HG03378 (cell line): ENCODE data around the gene VAX1.
"Not testable (repeated sequence)": the region's sequence is repeated elsewhere in the genome, so short reads cannot be mapped to it uniquely, and the experiment has no call there.

Experiments used
- ATAC-seq: cut with Tn5 transposase; IDR thresholded peaks from one replicate; pipeline ENCODE4 v1.9.1; 2021; ENCODE audit warnings: mild to moderate bottlenecking, moderate library complexity; ENCODE audit not compliant: unreplicated experiment

Gene VAX1

DNA sequence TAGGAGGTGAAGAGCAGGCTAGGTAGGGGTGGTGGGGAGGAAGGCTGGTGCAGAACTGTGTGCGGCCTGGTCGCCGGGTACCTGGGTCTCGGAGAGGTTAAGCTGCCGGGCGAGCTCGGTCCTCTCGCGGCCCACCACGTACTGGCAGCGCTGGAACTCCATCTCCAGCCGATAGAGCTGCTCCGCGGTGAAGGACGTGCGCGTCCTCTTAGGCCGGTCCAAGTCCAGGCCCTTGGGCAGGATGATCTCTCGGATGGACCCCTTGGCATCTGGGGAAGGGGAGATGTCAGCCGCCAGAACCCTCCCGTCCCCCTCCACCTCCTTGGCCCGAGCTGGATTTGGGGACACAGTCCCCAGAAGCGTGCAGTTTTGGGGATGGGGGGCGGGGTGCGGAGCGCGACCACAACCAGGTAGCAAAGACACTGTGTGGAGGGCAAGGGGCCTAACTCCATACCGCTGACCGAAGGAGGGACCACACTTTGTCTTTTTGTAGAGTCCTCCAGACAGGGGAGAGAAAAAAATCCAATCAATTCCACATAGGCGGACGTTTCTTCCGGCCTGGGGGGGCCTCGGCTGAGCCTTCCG lies 1.6 kb downstream of the VAX1 start:
- ATAC-seq = no peak

DNA sequence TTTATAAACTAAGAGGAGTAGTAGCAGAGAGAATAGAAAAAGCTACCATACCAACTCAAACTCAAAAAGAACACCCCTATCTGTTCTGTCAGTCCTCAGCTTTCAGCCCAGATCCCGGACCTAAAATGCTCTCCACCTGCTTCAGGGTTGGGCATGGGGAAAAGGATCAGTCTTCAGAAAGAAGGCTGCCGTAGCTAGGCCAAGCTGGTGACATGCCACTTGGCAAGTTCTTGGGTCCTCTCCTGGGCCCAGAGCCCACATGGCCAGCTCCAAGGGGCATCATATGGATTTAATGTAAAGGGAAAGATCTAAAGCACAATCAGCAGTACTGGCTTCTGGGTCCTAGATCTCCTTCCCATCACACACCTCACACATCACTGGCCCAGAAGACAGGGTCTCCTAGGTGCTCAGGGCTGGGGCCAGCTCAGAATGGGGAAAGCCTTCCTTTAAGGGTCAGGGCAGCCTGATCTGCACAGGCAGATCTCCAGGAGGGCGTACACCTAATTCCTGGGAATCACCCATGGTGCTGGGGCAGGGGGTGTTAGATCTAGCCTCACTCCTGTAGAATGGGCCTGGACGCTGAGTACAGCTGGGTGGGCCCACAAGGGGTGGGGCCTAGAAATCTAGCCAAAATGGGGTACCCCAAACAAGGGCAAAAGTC lies 2.5 kb downstream of the VAX1 start:
- no peak for ATAC-seq

DNA sequence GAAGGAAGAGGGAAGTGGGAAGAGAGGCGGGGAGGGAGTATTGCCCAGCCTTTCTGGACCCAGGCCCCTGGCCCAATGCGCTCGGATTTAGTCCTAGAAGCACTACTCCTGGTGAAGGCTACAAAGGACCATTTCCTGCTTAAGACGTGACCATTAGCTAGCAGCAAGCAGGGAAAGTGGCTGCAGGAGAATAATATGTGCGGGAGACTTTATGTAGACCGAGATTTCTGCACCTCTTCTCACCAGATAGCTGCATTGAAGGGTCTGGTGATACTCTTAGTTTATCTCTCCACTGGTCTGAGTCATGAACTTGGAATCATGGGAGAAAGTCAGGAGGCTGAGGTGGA lies 3.1 kb downstream of the VAX1 start:
- no peak for ATAC-seq

DNA sequence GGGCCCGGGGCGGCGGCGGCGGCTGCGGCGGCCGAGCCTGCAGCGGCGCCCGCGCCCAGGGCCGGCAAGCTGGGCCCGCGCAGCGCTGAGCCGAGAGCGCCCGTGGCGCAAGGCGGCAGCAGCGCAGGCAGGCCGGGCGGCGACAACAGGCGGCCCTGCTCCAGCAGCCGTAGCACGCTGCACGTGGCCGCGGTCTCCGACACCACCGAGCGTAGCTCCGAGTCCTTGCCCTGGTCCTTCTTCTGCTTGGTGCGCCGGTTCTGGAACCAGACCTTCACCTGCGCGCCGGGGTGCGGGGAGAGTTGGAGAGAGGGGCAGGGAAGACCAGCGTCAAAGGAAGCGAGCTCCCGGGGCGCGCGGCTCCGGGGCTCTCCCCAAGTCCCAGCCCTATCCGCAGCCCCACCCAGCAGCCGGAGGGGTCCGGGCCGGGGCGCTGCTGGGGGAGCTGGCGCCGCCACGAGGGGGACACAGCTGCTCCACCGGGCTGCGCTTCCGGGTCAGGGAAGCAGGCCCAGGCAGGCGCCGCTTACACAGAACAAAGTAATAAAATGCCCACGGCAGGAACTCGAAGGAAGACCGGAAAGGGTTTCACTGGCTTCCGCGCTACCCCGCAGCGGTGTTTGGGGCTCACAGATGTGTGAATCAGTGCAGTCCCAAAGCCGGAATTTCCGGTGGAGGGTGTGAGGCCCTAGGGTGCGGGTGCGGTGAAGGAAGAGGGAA lies 3.6 kb downstream of the VAX1 start:
- no peak for ATAC-seq

DNA sequence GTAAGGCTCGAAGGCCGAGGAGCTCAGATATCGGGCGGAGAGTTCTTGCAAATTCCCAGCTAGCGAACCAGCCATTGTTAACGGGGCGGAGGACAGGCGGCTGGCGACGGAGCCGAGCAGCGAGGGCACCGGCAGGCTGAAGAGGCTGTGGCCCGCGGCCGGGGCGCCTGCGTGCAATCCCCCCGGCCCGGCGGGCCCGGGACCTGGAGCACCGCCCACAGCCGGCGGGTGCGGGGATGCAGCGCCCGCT lies 4.1 kb downstream of the VAX1 start:
- ATAC-seq = no peak

DNA sequence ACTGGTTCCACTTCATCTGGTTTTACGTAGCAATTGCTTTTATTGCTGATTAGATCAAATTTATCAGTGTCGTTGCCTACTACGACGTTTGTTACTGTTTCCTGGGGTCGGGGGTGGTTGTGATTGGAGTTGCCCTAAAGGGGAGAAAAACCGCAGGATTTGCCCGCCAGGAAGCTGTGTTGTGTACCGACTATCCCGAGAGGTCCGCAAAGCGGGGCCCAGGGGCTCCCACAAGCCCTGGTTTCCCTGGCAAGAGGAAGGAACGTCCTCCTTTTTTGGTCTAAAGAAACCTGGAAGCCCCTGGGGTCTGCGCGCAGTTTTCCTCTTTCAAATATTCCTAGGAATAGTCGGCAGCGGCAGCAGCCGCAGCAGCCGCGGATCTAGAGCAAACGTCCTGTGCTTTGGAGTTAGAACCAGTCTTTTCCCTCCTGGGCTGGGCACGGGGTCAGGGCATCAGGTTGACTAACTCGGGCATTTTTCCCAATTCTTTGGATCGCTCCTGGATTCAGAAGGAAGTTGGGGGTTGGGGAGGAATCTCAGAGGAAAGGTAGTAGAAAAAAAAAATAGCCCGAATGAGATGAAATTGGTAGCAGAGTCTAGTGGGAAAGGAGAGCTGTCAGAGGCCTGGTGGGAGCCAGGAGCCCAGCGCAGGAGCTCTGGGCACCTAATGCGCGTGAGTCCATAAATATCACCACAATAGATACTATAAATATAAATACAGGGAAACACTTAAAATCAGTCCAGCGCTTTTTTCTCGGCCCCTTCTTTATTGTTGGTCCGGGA lies 4.6 kb downstream of the VAX1 start:
- no peak for ATAC-seq

DNA sequence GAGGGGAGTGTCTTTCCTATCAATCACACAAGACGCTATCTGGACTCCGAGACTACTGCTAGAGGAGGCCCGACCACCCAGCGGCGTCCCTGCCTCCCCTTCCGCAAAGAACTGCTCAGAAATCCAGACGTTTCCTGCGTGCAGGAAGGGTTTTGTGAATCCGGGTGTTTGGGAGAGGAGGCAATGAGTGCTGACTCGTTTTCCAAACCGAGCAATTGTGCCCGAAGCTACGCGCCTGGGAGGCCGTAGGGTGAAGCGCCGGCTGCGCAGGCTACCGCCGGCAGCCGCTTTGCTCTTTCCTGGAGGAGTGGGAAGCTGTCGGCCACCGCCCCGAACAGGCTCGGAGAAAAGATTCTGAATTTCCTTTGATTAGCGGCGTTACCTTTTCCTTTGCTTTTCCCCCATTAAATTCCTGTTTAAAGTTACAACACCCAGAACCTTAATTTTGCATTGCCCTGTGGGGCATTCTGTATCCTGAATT lies 5.3 kb downstream of the VAX1 start:
- ATAC-seq = no peak

DNA sequence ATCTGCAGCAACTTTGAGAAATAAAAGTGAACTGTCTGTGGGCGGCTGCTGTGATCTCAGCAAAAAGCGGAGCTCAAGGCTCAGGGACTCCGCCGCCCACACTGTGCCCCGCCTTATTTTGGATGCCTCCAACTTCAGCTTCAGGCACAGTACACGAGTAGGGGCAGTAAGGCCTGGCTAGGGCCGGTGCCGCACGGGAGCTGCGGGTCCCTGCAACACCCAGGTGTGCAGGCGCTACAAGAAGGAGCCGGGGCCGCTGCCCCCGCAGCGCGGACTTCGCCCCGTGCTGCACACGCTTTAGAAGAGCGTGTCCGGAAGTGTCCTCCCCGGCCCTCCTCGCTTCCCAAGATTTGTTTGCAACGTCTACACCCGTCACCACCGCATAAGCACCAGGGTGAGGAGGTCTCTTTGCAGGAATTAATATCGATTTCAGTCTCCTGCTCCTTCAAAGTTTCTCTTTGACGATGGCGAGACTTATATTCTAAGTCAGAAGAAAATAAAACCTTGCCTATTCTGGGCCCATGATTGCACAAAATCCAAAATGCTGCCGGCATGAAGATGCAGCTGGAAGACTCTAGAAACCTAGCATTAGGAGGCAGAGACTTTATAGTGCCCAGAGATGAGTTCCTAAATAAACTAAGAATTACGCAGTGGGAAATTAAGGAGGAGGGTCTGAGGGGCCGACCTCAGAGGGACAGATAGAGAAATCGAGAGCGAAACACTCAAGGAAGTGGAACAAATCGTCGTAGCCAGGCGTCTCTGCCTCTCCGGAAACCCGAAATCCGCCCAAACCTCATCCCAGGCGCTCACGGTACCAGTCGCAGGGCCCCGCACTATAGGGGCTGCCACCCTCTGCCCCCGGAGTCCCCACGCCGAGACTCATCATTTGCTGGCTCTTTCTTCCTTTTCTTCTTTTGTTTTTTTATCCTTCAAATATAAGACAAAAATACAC lies 6.4 kb downstream of the VAX1 start:
- ATAC-seq = no peak

DNA sequence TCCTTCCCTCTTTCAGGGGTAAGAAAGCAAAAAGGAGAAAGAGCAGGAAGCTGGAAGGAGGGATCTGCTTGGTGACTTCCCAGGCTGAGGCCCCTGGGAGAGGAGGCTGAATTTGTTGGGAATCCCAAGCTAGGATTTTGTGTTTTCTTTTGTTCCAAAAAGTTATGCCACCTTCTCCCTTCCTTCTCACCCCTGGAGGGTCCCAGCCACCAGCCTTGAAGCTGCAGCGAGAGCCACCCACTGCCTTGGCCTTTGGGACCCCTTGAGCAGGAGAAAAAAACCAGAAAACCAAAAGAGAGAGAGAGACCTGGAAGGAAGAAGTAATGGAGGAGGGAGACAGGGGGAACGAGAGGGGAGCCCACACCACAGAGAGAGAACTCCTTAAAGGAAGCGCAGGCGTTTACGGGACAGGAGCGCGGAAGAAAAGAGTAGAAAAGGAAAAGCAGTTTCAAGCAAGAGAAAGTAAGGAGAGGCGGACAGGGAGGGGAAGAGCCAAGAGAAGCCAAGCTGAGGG lies 7.2 kb downstream of the VAX1 start:
- ATAC-seq = no peak

DNA sequence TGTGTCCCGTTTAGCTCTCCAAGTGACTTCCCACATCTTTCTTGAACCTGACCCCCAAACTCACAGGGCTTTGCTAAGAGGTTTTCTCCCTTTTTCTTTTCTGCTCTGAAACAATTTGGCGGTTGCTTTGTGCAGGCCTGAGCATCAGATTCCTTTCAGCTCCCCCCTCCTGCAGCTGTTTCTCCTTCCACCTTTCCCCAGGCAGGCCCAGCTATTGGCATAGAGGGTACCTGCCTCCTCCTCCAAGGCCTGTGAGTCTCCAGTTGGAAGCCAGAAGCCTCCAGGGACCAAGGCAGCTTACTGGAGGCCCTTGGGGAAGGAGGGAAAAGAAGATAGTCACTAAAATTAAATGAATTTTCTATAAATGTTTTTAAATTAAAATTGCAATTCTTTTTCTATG lies 7.7 kb downstream of the VAX1 start:
- ATAC-seq = no peak

DNA sequence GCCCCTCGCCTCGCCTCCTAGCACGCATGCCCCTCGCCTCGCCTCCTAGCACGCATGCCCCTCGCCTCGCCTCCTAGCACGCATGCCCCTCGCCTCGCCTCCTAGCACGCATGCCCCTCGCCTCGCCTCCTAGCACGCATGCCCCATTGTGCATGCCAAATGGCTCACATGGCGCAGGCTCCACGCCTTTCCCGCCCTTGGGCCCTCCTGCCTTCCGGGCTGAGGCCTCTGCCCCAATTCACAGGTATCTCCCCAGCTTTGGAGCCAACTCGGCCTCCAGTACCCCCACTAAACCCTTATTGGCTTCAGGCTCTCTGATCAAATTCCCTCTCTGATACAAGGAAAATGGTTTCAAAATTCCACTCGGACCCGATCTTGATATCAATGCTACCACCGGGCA lies 11.4 kb downstream of the VAX1 start:
- ATAC-seq = not testable (repeated sequence)

DNA sequence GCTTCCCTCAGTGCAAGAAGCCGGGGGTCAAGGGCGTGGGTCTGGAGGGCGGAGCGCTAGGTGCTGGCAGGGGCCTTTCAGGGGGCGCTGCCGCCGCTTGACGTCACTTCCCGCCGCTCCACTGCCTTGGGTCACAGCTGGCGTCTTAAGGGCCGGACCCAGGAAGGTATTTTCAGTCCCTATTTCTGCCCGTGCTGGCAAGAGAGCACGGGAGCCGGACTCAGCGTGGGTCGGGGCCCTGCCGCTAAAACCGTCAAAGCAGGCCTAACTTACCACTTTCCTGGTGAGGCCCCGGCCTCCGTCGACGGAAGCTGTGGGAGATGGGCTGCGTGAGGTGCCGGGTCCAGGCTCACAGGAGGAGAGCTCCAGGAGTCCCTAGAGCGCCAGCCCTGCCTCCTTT lies 12.0 kb downstream of the VAX1 start:
- no peak for ATAC-seq

DNA sequence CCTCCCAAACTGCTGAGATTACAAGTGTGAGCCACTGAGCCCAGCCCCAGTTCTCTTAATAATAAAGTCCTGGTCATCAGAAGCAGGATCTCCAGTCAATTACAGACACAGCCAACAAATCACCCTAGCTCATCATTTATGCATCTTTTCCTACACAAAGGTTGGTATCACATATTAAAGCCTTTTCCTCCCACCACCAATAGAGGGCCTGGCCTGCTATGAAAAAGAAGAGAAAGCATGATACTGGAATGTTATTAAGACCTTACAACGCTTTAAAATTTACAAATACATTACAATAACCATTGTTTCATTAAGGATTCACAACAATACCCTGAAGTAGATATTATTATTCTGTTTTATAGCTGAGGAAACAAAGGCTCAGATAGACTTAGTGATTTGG lies 25.9 kb downstream of the VAX1 start:
- no peak for ATAC-seq

DNA sequence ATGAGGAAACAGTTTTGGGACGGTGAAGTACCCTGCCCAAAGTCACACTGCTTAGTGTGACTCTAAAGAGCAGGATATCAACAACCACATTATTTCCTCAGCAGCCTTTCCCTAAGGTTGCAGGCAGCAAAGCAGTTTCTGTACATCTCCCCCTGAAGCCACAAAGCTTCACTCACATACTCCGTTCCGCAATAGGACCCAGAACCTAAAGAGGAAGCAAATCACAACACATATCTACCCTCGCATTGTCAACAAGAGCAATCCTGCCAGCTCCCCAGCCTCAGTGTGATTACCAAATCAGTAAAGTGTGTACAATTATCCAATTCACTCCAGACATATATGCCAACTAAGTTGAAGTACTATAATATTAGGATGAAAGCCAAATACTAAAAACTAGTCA lies 30.8 kb downstream of the VAX1 start:
- ATAC-seq = no peak

DNA sequence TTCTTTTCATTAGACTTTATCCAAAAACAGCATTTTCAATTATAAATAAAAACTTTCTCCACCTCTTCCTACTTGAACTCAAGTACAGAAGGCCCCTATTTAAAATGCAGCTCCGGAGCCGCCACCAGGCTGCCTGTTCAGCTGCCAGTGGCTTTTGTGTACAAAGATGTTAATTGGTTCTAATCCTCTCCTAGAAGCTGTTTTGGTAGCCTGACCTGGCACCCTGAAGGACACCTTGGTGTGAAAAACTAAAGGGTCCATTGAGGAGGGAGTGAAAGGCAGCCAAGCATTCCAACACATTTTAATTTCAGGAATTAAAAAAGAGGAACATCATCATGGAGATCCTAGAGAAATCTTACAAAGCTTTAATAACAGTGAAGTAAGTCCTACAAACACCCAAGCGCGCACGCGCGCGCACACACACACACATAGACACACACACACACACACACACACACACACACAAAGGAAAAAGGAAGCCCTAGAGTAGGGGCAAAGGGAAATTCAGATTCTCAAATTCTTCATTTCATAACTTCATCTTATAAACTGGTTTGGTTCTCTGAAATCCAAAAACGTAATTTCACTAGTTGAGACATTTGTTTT lies 41.4 kb downstream of the VAX1 start:
- ATAC-seq = no peak

DNA sequence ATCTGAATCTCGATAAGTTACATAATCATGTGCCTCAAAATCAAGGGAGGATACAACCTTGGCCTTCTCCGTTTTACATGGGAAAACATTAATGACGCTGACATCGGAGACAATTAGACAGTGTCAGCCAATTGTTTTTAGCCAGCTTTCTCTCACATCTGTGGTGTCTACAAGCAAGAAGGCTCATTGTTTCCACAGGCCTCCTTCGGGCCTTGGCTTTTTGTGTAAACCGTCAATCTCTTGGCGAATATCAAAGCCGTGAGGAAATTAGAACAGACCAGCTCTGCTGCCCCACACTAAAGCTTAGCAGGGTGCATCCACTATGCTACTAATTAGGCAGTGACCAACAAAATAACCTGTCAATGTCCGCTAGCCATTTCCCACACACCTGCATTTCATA lies 43.2 kb downstream of the VAX1 start:
- no peak for ATAC-seq

DNA sequence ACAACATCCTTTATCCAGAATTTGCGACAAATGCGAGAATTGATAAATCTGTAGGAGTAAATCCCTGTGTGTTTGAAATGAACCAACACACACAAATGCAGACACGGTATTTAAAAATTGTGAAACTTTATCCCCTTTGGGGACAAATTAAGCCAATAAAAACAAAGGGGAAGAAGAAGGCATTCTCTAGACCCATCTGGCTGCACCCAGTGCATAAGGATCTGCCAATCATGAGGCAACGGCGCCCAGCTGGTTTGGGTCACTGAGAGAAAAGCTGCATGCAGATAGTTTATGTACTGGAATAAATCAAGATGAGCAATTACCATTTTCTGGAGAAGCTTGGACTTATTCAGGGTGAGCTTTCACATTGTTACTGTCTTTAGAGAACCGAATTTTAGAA lies 45.7 kb downstream of the VAX1 start:
- ATAC-seq = no peak

DNA sequence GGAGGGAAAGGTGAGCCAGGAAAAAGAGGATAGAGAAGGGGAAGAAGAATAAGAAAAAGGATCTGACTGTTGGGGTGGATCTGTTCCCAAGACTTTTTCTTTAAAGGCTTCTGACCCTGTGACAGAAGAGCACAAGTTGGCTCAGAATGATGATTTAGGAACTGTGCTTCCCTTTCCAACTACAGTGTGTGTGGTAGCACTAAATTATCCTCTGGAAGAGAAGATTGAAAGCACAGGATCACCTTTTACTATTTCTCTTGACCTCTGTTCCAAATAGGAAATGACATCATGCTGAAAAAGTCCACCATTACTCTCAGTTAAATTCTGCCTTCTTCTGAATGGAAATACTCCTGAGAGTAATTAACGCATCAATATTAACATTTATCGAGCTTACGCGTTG lies 47.2 kb downstream of the VAX1 start:
- no peak for ATAC-seq

DNA sequence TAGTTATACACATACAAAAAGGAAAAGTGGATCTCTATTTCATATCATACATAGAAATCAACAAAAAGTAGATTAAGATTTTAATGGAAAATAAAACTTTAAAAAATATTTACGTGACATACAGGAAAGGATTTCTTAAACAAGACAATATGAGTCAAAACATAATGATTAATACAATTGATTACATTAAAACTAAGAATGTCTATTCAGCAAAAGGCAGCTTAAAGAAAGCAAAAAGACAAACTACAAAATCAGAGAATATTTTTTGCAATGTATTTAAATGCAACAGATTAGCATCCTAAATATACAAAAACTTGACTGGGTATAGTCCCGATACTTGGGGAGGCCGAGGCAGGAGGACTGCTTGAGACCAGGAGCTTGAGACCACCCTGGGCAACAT lies 50.5 kb downstream of the VAX1 start:
- ATAC-seq = no peak

DNA sequence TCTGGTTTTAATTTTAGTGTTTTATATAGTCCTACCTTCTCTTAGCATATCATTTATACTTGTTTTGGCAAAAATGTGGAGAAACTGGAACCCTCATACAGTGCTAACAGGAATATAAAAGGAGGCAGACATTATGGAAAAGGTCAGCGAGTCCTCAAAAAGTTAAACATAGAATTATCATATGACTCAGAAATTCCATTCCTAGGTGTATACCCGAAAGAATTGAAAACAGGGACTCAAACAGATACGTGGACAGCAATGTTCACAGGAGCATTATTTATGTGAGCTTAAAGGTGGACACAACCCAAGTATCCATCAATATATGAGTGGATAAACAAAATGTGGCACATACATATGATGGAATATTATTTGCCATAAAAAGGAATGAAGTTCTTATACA lies 51.5 kb downstream of the VAX1 start:
- no peak for ATAC-seq
